Panc1 (cell line): ENCODE data around the gene CPAMD8.

Source experiments
- POLR2AphosphoS5 ChIP-seq: IDR thresholded peaks from 2 replicates; pipeline ENCODE4 v1.6.1; 2012; ENCODE audit warnings: mild to moderate bottlenecking, low read depth, low read length, moderate library complexity
- TF ChIP-seq, protein P1 (sequence below): fragments of 450-650 bp; IDR thresholded peaks from 2 replicates; pipeline ENCODE4 v1.5.1; 2017; ENCODE audit warnings: mild to moderate bottlenecking

DNA sequence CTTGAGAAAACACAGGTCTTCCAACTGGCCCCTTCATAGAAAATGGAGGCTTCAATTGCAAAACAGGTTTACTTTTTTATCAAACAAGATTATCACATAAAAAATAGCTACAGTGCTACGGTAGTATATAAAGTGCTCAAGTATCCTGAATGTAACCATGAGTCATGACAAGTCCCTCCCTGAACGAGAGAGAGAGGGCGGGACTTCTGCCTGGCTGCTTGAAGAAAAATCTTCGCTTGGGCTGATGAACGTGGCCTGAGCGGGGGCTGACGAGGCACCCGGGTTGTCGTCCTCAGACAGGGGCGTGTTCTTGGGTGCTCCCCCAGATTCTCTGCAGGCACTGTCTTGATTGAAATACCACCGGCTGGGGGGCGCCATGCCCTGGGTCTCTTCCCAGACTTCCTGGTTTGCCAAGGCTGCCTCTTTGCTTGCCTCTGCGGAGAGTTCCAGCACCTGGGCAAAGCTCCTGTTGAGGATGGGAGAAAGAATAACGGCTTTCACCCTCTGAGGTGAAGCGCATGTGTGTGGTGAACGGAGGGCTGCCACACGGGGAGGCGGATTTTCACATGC lies 23.2 kb upstream of the CPAMD8 start:
- TF ChIP-seq, protein P1, sequence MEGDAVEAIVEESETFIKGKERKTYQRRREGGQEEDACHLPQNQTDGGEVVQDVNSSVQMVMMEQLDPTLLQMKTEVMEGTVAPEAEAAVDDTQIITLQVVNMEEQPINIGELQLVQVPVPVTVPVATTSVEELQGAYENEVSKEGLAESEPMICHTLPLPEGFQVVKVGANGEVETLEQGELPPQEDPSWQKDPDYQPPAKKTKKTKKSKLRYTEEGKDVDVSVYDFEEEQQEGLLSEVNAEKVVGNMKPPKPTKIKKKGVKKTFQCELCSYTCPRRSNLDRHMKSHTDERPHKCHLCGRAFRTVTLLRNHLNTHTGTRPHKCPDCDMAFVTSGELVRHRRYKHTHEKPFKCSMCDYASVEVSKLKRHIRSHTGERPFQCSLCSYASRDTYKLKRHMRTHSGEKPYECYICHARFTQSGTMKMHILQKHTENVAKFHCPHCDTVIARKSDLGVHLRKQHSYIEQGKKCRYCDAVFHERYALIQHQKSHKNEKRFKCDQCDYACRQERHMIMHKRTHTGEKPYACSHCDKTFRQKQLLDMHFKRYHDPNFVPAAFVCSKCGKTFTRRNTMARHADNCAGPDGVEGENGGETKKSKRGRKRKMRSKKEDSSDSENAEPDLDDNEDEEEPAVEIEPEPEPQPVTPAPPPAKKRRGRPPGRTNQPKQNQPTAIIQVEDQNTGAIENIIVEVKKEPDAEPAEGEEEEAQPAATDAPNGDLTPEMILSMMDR, result no peak
- no peak for TF ChIP-seq POLR2AphosphoS5
